ENCODE data around the gene TMED4. TPM values are rescaled to one million over a fixed set of nuclear protein-coding genes. Genes with fewer than 3 reads are reported as not detected.

TMED4 gene
- total RNA-seq, 1 donor from 2014 or later, result 88.9 TPM

- Mint-ChIP-seq H3K4me1 (peaks cover 19% of the 10 kb centered on the region), H3K4me3 (no peak overlapping the region), H3K9me3 (no peaks in the 10 kb centered on the region), H3K36me3 (ENCODE audit: low read depth) (peaks cover 2% of the 10 kb centered on the region), H3K27ac (ENCODE audit: unreplicated experiment) (no peak overlapping the region), H3K27me3 (ENCODE audit: low read depth) (no peaks in the 10 kb centered on the region)
- no peak for TF ChIP-seq CTCF (conservative IDR thresholded peaks at IDR 0.05)
- DNase-seq (ENCODE audit: low read depth, low spot score), result no peak
Measured at GRCh38 chr7:44615149-44615611, 33.1 kb upstream of the TMED4 start.

GRCh38 chr7:44609829-44610228, 27.8 kb upstream of the TMED4 start:
- H3K27me3 Mint-ChIP-seq (ENCODE audit: low read depth), result peaks cover 5% of the 10 kb centered on the region
- TF ChIP-seq CTCF (conservative IDR thresholded peaks at IDR 0.05), result no peak
- DNase-seq (ENCODE audit: low read depth, low spot score), result no peak
- H3K36me3 Mint-ChIP-seq (ENCODE audit: low read depth), result peaks cover 3% of the 10 kb centered on the region
- peaks cover 2% of the 10 kb centered on the region for H3K9me3 Mint-ChIP-seq
- H3K4me3 Mint-ChIP-seq, result peak overlapping the region; percentile 55
- H3K27ac Mint-ChIP-seq (ENCODE audit: unreplicated experiment), result no peak overlapping the region
- peaks cover 33% of the 10 kb centered on the region for H3K4me1 Mint-ChIP-seq

GRCh38 chr7:44608916-44609648, 27.1 kb upstream of the TMED4 start:
- peaks cover 28% of the 10 kb centered on the region for H3K4me1 Mint-ChIP-seq
- TF ChIP-seq CTCF (conservative IDR thresholded peaks at IDR 0.05), result no peak
- H3K9me3 Mint-ChIP-seq, result peaks cover 2% of the 10 kb centered on the region
- no peak overlapping the region for H3K27ac Mint-ChIP-seq (ENCODE audit: unreplicated experiment)
- H3K27me3 Mint-ChIP-seq (ENCODE audit: low read depth), result peaks cover 7% of the 10 kb centered on the region
- H3K4me3 Mint-ChIP-seq, result peak overlapping the region; percentile 81
- DNase-seq (ENCODE audit: low read depth, low spot score), result no peak
- peaks cover 3% of the 10 kb centered on the region for H3K36me3 Mint-ChIP-seq (ENCODE audit: low read depth)

- no peak for TF ChIP-seq CTCF (conservative IDR thresholded peaks at IDR 0.05)
- Mint-ChIP-seq H3K27ac (ENCODE audit: unreplicated experiment) (peak overlapping the region; percentile 100), H3K4me1 (peaks cover 27% of the 10 kb centered on the region), H3K36me3 (ENCODE audit: low read depth) (peaks cover 3% of the 10 kb centered on the region), H3K9me3 (peaks cover 2% of the 10 kb centered on the region), H3K4me3 (peak overlapping the region; percentile 99), H3K27me3 (ENCODE audit: low read depth) (peaks cover 16% of the 10 kb centered on the region)
- no peak for DNase-seq (ENCODE audit: low read depth, low spot score)
Measured at GRCh38 chr7:44607141-44608068, 25.4 kb upstream of the TMED4 start.

- TF ChIP-seq CTCF (conservative IDR thresholded peaks at IDR 0.05), result no peak
- Mint-ChIP-seq H3K27ac (ENCODE audit: unreplicated experiment) (peak within 1 kb of the TSS; percentile 100), H3K36me3 (ENCODE audit: low read depth) (peaks cover 3% of the 10 kb centered on the region), H3K9me3 (peaks cover 2% of the 10 kb centered on the region), H3K27me3 (ENCODE audit: low read depth) (peaks cover 22% of the 10 kb centered on the region), H3K4me1 (peaks cover 21% of the 10 kb centered on the region), H3K4me3 (peak within 1 kb of the TSS; percentile 99)
- peak; percentile 99 for DNase-seq (ENCODE audit: low read depth, low spot score)
Measured at GRCh38 chr7:44606341-44607140, 24.5 kb upstream of the TMED4 start, which contains the start of gene OGDH. TSS of gene OGDH (plus strand) at chr7:44606627. CDS start at chr7:44624344, 17,717 bp downstream.

Data from neural crest cell (in vitro differentiated cells).